ENCODE results near the gene SPATA24. TPM values are rescaled to one million over a fixed set of nuclear protein-coding genes. Genes with fewer than 3 reads are reported as not detected.

Gene SPATA24
- total and polyA plus RNA-seq, 2 of the 13 experiments (the other 11 are each of a cell fraction or from before 2014, with no cell fraction given), result 6.0 to 11.1 TPM

DNA sequence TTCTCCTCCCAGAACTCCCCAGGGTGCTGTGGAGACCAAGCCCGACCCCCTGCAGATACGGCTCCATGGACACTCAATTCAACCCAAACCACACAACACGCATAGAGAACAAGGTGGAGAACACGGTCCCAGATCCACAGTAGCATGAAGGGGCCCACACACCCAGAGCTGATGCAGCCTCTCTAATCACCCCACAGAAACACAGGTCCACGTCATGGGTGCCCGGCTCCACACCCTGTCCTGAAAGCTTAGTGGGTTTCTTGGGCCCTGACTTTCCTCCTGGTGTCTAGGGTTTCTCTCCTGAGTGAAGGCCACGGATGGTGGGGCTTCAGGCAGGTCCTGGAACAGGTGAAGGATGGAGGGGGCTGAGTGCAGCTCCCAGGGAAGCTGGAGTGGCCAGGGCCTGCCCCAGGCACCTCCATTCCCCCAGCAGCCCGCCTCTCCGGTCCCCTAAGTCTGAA is 19.3 kb downstream of the SPATA24 start (continued):
- TF ChIP-seq, protein P1, sequence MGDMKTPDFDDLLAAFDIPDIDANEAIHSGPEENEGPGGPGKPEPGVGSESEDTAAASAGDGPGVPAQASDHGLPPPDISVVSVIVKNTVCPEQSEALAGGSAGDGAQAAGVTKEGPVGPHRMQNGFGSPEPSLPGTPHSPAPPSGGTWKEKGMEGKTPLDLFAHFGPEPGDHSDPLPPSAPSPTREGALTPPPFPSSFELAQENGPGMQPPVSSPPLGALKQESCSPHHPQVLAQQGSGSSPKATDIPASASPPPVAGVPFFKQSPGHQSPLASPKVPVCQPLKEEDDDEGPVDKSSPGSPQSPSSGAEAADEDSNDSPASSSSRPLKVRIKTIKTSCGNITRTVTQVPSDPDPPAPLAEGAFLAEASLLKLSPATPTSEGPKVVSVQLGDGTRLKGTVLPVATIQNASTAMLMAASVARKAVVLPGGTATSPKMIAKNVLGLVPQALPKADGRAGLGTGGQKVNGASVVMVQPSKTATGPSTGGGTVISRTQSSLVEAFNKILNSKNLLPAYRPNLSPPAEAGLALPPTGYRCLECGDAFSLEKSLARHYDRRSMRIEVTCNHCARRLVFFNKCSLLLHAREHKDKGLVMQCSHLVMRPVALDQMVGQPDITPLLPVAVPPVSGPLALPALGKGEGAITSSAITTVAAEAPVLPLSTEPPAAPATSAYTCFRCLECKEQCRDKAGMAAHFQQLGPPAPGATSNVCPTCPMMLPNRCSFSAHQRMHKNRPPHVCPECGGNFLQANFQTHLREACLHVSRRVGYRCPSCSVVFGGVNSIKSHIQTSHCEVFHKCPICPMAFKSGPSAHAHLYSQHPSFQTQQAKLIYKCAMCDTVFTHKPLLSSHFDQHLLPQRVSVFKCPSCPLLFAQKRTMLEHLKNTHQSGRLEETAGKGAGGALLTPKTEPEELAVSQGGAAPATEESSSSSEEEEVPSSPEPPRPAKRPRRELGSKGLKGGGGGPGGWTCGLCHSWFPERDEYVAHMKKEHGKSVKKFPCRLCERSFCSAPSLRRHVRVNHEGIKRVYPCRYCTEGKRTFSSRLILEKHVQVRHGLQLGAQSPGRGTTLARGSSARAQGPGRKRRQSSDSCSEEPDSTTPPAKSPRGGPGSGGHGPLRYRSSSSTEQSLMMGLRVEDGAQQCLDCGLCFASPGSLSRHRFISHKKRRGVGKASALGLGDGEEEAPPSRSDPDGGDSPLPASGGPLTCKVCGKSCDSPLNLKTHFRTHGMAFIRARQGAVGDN (CRISPR knock-in tag; IDR thresholded peaks at IDR 0.05), result peak; percentile 20
- TF ChIP-seq NFKB2 (CRISPR knock-in tag; IDR thresholded peaks at IDR 0.05; ENCODE audit: borderline replicate concordance), result peak; percentile 26; the same call in 1 of the 2 replicates
- peak; percentile 24; the same call in 1 of the 2 replicates for TF ChIP-seq YEATS4 (CRISPR knock-in tag; IDR thresholded peaks at IDR 0.05; ENCODE audit: borderline replicate concordance)
- TF ChIP-seq ZNF761 (CRISPR knock-in tag; conservative IDR thresholded peaks at IDR 0.05), result no peak
- TF ChIP-seq ZFY (CRISPR knock-in tag; IDR thresholded peaks at IDR 0.05), result peak; percentile 36
- no peak for TF ChIP-seq ZNF232 (CRISPR knock-in tag; IDR thresholded peaks at IDR 0.05; ENCODE audit: borderline replicate concordance)
- TF ChIP-seq ZNF329 (CRISPR knock-in tag; IDR thresholded peaks at IDR 0.05; ENCODE audit: low read depth), result no peak
- peak; percentile 10; the same call in 1 of the 2 replicates for TF ChIP-seq TAF1 (CRISPR knock-in tag; IDR thresholded peaks at IDR 0.05)
- TF ChIP-seq ZFX (CRISPR knock-in tag; IDR thresholded peaks at IDR 0.05; ENCODE audit: low read depth), result peak; percentile 56; the same call in 1 of the 2 replicates
- 0 out of 2 replicates have a peak, but pooled peaks have one; percentile 19 for TF ChIP-seq ZMAT3 (CRISPR knock-in tag; conservative IDR thresholded peaks at IDR 0.05)

Data from HepG2 (cell line).